ENCODE measurements around the gene CMA1. TPM values are rescaled to one million over a fixed set of nuclear protein-coding genes. Genes with fewer than 3 reads are reported as not detected.
"Not testable (repeated sequence)": the region's sequence is repeated elsewhere in the genome, so short reads cannot be mapped to it uniquely, and the experiment has no call there.

The CMA1 gene
- total RNA-seq, 1 donor from 2014 or later = not detected

- Mint-ChIP-seq H3K36me3 (no peaks in the 10 kb centered on the region), H3K27ac (no peak overlapping the region), H3K27me3 (ENCODE audit: low read depth) (no peaks in the 10 kb centered on the region), H3K4me3 (no peak overlapping the region), H3K4me1 (no peaks in the 10 kb centered on the region), H3K9me3 (peaks cover 69% of the 10 kb centered on the region)
- TF ChIP-seq, protein P1, sequence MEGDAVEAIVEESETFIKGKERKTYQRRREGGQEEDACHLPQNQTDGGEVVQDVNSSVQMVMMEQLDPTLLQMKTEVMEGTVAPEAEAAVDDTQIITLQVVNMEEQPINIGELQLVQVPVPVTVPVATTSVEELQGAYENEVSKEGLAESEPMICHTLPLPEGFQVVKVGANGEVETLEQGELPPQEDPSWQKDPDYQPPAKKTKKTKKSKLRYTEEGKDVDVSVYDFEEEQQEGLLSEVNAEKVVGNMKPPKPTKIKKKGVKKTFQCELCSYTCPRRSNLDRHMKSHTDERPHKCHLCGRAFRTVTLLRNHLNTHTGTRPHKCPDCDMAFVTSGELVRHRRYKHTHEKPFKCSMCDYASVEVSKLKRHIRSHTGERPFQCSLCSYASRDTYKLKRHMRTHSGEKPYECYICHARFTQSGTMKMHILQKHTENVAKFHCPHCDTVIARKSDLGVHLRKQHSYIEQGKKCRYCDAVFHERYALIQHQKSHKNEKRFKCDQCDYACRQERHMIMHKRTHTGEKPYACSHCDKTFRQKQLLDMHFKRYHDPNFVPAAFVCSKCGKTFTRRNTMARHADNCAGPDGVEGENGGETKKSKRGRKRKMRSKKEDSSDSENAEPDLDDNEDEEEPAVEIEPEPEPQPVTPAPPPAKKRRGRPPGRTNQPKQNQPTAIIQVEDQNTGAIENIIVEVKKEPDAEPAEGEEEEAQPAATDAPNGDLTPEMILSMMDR (IDR thresholded peaks at IDR 0.05; ENCODE audit: unreplicated experiment) = no peak
- DNase-seq (ENCODE audit: low spot score in 2 of 2, unreplicated experiment in 2 of 2) = no peak
Measured at GRCh38 chr14:24518851-24519250, 10.8 kb upstream of the CMA1 start.

DNA sequence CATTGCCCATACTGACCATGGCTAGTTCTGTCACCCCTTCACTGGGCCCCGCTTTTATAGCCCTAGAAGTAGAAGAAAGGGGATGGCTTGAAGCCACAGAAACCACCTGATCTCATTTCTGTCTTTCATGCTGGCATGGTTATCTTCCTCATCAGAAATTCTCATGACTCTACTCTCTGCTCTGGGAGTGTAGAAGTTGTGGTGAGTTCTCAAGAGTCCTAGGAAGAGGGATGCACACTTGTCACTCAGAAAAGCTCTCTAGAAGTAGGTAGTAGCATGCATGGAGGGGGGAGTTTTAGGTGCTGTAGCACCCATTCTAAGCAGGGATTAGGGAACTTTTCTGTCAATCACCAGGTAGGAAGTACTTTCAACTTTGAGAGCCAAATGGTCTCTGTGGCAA, 6.1 kb upstream of the CMA1 start:
- no peaks in the 10 kb centered on the region for H3K36me3 Mint-ChIP-seq
- no peak overlapping the region for H3K27ac Mint-ChIP-seq
- no peak overlapping the region for H3K4me3 Mint-ChIP-seq
- peaks cover 79% of the 10 kb centered on the region for H3K9me3 Mint-ChIP-seq
- no peaks in the 10 kb centered on the region for H3K27me3 Mint-ChIP-seq (ENCODE audit: low read depth)
- DNase-seq (ENCODE audit: low spot score in 2 of 2, unreplicated experiment in 2 of 2) = no peak
- no peaks in the 10 kb centered on the region for H3K4me1 Mint-ChIP-seq
- TF ChIP-seq, protein P1 (IDR thresholded peaks at IDR 0.05; ENCODE audit: unreplicated experiment) = no peak

DNA sequence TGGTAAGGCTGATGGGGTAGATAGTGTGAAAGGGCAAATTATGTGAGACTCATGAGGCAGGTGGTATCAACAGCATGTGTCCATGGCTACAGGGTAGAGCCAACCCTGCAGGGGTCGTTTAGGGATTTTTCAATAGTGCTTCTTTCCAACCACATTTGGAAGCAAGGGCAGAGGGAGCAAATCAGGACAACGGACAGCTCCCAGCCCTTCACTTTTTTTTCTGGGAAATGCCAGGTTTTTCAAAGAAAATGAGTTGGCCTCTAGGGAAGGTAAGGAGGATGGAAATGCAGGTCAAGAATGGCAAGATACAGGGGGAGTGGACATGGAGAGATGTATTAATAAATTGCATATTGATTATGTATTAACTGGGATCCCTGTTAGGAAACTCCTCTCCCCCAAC, 4.9 kb upstream of the CMA1 start:
- no peaks in the 10 kb centered on the region for H3K36me3 Mint-ChIP-seq
- TF ChIP-seq, protein P1 (IDR thresholded peaks at IDR 0.05; ENCODE audit: unreplicated experiment) = no peak
- H3K27ac Mint-ChIP-seq = no peak overlapping the region
- no peaks in the 10 kb centered on the region for H3K4me1 Mint-ChIP-seq
- H3K27me3 Mint-ChIP-seq (ENCODE audit: low read depth) = no peaks in the 10 kb centered on the region
- no peak overlapping the region for H3K4me3 Mint-ChIP-seq
- DNase-seq (ENCODE audit: low spot score in 2 of 2, unreplicated experiment in 2 of 2) = no peak
- peaks cover 78% of the 10 kb centered on the region for H3K9me3 Mint-ChIP-seq

DNA sequence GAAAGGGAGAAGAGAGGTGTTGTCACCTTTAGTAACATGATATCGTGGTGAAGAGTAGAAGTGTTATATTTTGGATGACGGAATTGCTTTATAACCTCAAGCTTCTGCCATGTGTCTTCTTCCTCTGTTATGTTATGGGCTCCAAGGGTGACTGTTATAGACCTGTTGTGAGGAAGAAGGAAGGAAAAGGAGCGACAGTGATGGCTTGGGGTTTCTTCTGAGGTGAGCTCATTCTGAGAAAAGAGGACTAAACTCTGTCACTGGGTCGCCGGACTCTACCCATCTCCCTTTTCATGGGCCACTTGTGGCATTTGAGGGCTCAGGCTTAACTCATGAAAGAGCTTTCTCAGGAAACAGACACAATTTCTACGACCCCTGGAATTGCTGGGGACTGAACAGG, 1.6 kb downstream of the CMA1 start:
- Mint-ChIP-seq H3K27me3 (ENCODE audit: low read depth) (no peaks in the 10 kb centered on the region), H3K4me3 (no peak overlapping the region), H3K9me3 (peaks cover 64% of the 10 kb centered on the region), H3K4me1 (no peaks in the 10 kb centered on the region), H3K36me3 (peaks cover 14% of the 10 kb centered on the region), H3K27ac (no peak overlapping the region)
- DNase-seq (ENCODE audit: low spot score in 2 of 2, unreplicated experiment in 2 of 2) = no peak
- TF ChIP-seq, protein P1 (IDR thresholded peaks at IDR 0.05; ENCODE audit: unreplicated experiment) = no peak

DNA sequence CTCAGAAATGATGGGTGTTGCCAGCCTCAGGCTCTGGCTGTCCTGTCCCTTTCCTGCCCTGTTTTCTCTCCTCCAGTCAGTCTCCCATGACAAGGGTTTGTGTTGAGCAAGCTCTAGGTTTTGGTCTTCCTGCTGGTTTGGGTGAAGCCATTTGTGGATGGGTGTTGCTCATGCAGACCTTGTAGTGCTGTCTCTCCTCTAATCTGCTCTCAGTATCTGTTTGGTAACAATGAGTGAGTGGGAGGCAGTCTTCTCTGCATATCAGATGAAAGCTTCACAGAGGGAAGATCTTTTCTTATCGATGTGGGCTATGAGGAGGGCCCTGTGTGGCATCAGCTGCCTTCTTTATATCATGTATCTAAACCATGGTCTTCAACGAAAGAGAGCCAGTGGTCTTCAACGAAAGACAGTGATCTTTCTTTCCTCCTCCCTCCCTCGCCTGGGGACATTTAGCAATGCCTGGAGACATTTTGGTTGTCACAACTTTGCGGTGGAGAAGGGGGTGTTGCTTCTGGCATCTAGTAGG, 3.6 kb downstream of the CMA1 start:
- H3K4me3 Mint-ChIP-seq = no peak overlapping the region
- H3K27ac Mint-ChIP-seq = no peak overlapping the region
- H3K4me1 Mint-ChIP-seq = no peaks in the 10 kb centered on the region
- no peak for DNase-seq (ENCODE audit: low spot score in 2 of 2, unreplicated experiment in 2 of 2)
- H3K27me3 Mint-ChIP-seq (ENCODE audit: low read depth) = no peaks in the 10 kb centered on the region
- TF ChIP-seq, protein P1 (IDR thresholded peaks at IDR 0.05; ENCODE audit: unreplicated experiment) = no peak
- H3K36me3 Mint-ChIP-seq = peaks cover 15% of the 10 kb centered on the region
- peaks cover 68% of the 10 kb centered on the region for H3K9me3 Mint-ChIP-seq

DNA sequence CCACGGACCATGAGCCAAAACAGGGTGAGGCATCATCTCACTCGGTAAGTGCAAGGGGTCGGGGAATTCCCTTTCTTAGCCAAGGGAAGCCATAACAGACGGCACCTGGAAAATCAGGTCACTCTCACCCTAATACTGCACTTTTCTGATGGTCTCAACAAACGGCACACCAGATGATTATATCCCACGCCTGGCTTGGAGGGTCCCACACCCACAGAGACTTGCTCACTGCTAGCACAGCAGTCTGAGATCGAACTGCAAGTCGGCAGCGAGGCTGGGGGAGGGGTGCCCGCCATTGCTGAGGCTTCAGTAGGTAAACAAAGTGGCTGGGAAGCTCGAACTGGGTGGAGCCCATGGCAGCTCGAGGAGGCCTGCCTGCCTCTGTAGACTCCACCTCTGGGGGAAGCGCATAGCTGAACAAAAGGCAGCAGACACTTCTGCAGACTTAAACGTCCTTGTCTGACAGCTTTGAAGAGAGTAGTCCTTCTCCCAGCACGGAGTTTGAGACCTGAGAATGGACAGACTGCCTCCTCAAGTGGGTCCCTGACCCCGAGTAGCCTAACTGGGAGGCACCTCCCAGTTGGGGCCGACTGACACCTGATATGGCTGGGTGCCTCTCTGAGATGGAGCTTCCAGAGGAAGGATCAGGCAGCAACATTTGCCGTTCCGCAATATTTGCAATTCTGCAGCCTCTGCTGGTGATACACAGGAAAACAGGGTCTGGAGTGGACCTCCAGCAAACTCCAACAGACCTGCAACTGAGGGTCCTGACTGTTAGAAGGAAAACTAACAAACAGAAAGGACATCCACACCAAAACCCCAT, 16.3 kb downstream of the CMA1 start:
- not testable (repeated sequence) for H3K27me3 Mint-ChIP-seq (ENCODE audit: low read depth); H3K36me3 Mint-ChIP-seq; H3K4me1 Mint-ChIP-seq; DNase-seq (ENCODE audit: low spot score in 2 of 2, unreplicated experiment in 2 of 2); H3K4me3 Mint-ChIP-seq; H3K27ac Mint-ChIP-seq
- H3K9me3 Mint-ChIP-seq = peaks cover 30% of the 10 kb centered on the region
